Fibroblast of villous mesenchyme (primary cell): ENCODE results near the gene HIVEP3. TPM values are rescaled to one million over a fixed set of nuclear protein-coding genes. Genes with fewer than 3 reads are reported as not detected.

Experiments
- DNase-seq: peaks from one replicate; pipeline ENCODE4 v3.0.0-alpha.2; 2010; ENCODE audit warnings: low read depth
- H3K4me3 ChIP-seq: 2 replicates; pipeline ENCODE4 v1.5.1; 2011; ENCODE audit warnings: low read depth, mild to moderate bottlenecking, low read length
- total RNA-seq: library from RNA; depleted of rRNA; stranded (reverse); fragments of >200 nt; gene quantifications from 2 replicates; pipeline ENCODE4 v1.2.3, GENCODE V29; 2012
- TF ChIP-seq, protein P1 (sequence below): IDR thresholded peaks from 2 replicates; pipeline ENCODE4 v1.5.1; 2012; ENCODE audit warnings: low read depth, mild to moderate bottlenecking, low read length; ENCODE audit not compliant: insufficient read depth

The HIVEP3 gene
- total RNA-seq, 1 donor, result 0.86 TPM

- TF ChIP-seq, protein P1, sequence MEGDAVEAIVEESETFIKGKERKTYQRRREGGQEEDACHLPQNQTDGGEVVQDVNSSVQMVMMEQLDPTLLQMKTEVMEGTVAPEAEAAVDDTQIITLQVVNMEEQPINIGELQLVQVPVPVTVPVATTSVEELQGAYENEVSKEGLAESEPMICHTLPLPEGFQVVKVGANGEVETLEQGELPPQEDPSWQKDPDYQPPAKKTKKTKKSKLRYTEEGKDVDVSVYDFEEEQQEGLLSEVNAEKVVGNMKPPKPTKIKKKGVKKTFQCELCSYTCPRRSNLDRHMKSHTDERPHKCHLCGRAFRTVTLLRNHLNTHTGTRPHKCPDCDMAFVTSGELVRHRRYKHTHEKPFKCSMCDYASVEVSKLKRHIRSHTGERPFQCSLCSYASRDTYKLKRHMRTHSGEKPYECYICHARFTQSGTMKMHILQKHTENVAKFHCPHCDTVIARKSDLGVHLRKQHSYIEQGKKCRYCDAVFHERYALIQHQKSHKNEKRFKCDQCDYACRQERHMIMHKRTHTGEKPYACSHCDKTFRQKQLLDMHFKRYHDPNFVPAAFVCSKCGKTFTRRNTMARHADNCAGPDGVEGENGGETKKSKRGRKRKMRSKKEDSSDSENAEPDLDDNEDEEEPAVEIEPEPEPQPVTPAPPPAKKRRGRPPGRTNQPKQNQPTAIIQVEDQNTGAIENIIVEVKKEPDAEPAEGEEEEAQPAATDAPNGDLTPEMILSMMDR, result no peak
- DNase-seq, result no peak
- no peak overlapping the region for H3K4me3 ChIP-seq
Observed at GRCh38 chr1:41615316-41615715, 303.4 kb downstream of the HIVEP3 start.

GRCh38 chr1:41614818-41615217 lies 303.9 kb downstream of the HIVEP3 start:
- no peak for DNase-seq
- TF ChIP-seq, protein P1, result no peak
- no peak overlapping the region for H3K4me3 ChIP-seq

- no peak overlapping the region for H3K4me3 ChIP-seq
- TF ChIP-seq, protein P1, result no peak
- peak; percentile 98 for DNase-seq
Observed at GRCh38 chr1:41613689-41614574, 304.8 kb downstream of the HIVEP3 start.

GRCh38 chr1:41612953-41613352 lies 305.8 kb downstream of the HIVEP3 start:
- peak; percentile 65 for DNase-seq
- H3K4me3 ChIP-seq, result no peak overlapping the region
- TF ChIP-seq, protein P1, result peak; percentile 16

DNA sequence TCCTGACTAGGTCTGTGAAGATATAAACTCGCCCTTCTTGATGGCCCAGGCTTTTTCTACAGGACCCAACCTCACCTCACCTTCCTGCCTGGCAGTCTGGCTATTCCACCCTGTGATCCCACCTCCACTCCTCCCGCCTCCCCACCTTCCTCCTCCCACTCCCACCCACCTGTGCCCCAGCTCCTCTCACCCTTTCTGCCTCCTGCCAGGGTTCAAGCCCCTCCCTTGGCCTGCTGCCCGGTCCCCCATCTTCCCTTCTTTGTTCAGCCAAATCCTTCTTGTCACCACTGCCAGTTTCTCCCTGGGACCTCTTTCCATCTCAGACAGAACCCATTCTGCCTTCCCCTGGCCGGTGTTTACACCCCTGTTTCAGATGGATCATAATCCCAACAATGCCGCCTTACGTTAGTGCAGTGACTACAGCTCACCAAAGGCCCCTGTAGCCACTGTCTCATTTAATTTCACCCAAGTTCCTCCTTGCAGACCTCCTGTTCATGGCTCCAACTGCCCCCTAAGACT lies 306.7 kb downstream of the HIVEP3 start:
- TF ChIP-seq, protein P1, result no peak
- H3K4me3 ChIP-seq, result no peak overlapping the region
- DNase-seq, result no peak

- peak; percentile 24 for DNase-seq
- TF ChIP-seq, protein P1, result no peak
- H3K4me3 ChIP-seq, result no peak overlapping the region
Observed at GRCh38 chr1:41611068-41611931, 307.4 kb downstream of the HIVEP3 start.
